ENCODE data around the gene STOML2. TPM values are rescaled to one million over a fixed set of nuclear protein-coding genes. Genes with fewer than 3 reads are reported as not detected.

Gene STOML2
- total and polyA plus RNA-seq, 9 of the 15 experiments (the other 6 are each of a cell fraction or from before 2014, with no cell fraction given) = 110 to 220 (median 174) TPM

DNA sequence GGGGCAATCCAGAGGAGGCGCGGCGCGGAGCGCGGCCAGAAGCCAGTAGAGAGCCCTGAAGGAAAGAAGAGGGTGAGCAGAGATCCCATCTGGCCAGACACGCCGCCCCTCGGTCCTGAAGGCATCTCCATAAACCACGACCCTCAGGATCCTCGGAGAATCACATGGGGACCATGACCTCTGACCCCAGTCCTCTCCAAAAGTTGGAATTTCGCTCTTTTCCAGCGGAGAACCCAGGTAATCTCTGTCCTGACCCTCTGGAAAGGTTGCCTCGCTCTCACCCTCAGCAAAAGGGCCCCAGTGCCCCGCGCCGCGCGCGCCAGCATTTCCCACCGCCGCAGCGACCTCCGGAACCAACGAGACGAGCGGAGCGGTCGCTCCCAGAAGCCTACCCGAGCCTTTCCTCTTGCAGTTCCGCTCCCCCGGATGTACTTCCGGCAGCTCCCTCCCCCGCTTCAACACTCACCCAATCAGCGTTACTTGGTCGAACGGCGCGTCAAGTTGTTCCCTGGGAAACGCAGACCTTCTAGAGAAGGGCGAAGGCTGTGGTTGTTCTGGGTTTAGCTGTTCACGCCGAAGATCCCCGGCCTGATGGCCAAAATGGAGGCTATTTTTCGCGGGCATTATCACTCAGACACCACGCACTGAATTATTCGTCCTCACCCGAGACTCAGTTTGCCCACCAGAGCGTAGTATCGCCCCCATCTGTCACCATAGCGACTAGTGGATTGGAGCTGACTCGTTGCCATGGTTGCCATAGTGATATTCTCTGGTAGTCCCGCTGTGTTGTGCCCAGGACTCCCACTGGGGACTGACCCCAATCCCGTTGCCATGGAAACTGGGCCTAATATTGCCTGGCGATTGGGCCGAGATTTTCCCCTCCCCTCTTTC lies at the start of gene STOML2 (continued):
- TF ChIP-seq, protein P1, sequence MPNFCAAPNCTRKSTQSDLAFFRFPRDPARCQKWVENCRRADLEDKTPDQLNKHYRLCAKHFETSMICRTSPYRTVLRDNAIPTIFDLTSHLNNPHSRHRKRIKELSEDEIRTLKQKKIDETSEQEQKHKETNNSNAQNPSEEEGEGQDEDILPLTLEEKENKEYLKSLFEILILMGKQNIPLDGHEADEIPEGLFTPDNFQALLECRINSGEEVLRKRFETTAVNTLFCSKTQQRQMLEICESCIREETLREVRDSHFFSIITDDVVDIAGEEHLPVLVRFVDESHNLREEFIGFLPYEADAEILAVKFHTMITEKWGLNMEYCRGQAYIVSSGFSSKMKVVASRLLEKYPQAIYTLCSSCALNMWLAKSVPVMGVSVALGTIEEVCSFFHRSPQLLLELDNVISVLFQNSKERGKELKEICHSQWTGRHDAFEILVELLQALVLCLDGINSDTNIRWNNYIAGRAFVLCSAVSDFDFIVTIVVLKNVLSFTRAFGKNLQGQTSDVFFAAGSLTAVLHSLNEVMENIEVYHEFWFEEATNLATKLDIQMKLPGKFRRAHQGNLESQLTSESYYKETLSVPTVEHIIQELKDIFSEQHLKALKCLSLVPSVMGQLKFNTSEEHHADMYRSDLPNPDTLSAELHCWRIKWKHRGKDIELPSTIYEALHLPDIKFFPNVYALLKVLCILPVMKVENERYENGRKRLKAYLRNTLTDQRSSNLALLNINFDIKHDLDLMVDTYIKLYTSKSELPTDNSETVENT (CRISPR knock-in tag; IDR thresholded peaks at IDR 0.05) = peak; percentile 52; the same call in 1 of the 2 replicates
- TF ChIP-seq NFYB (IDR thresholded peaks at IDR 0.05; ENCODE audit: extremely low read depth, insufficient read length) = peak; percentile 95
- TF ChIP-seq SP1 (CRISPR knock-in tag; IDR thresholded peaks at IDR 0.05) = peak; percentile 63
- no peak for TF ChIP-seq ZNF175 (CRISPR knock-in tag; IDR thresholded peaks at IDR 0.05; ENCODE audit: low read depth)
- TF ChIP-seq TCFL5 (CRISPR knock-in tag; conservative IDR thresholded peaks at IDR 0.05) = no peak
- peak; percentile 99 for TF ChIP-seq RFX1 (IDR thresholded peaks at IDR 0.05)
- peak; percentile 94 for TF ChIP-seq NR2C2 (CRISPR knock-in tag; IDR thresholded peaks at IDR 0.05)
- TF ChIP-seq NR2C2 (tag; IDR thresholded peaks at IDR 0.05) = peak; percentile 99
- TF ChIP-seq ZBED1 (IDR thresholded peaks at IDR 0.05) = 0 out of 2 replicates have a peak, but pooled peaks have one; percentile 22
- TF ChIP-seq PML (IDR thresholded peaks at IDR 0.05; ENCODE audit: low read length) = peak; percentile 26; the same call in 1 of the 2 replicates
- TF ChIP-seq, protein P2, sequence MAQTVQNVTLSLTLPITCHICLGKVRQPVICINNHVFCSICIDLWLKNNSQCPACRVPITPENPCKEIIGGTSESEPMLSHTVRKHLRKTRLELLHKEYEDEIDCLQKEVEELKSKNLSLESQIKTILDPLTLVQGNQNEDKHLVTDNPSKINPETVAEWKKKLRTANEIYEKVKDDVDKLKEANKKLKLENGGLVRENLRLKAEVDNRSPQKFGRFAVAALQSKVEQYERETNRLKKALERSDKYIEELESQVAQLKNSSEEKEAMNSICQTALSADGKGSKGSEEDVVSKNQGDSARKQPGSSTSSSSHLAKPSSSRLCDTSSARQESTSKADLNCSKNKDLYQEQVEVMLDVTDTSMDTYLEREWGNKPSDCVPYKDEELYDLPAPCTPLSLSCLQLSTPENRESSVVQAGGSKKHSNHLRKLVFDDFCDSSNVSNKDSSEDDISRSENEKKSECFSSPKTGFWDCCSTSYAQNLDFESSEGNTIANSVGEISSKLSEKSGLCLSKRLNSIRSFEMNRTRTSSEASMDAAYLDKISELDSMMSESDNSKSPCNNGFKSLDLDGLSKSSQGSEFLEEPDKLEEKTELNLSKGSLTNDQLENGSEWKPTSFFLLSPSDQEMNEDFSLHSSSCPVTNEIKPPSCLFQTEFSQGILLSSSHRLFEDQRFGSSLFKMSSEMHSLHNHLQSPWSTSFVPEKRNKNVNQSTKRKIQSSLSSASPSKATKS (CRISPR knock-in tag; IDR thresholded peaks at IDR 0.05) = no peak
- TF ChIP-seq PCBP1 (IDR thresholded peaks at IDR 0.05; ENCODE audit: low read depth, low read length, poor library complexity, severe bottlenecking) = no peak
- TF ChIP-seq ZNF445 (CRISPR knock-in tag; IDR thresholded peaks at IDR 0.05; ENCODE audit: low read depth) = no peak
- TF ChIP-seq EGR1 (conservative IDR thresholded peaks at IDR 0.05) = peak; percentile 77
- no peak for TF ChIP-seq SMAD1 (IDR thresholded peaks at IDR 0.05; ENCODE audit: low read depth, low read length, partially characterized antibody)
- TF ChIP-seq MYNN (IDR thresholded peaks at IDR 0.05) = peak; percentile 71
- TF ChIP-seq MYNN (CRISPR knock-in tag; IDR thresholded peaks at IDR 0.05) = no peak
- TF ChIP-seq, protein P3, sequence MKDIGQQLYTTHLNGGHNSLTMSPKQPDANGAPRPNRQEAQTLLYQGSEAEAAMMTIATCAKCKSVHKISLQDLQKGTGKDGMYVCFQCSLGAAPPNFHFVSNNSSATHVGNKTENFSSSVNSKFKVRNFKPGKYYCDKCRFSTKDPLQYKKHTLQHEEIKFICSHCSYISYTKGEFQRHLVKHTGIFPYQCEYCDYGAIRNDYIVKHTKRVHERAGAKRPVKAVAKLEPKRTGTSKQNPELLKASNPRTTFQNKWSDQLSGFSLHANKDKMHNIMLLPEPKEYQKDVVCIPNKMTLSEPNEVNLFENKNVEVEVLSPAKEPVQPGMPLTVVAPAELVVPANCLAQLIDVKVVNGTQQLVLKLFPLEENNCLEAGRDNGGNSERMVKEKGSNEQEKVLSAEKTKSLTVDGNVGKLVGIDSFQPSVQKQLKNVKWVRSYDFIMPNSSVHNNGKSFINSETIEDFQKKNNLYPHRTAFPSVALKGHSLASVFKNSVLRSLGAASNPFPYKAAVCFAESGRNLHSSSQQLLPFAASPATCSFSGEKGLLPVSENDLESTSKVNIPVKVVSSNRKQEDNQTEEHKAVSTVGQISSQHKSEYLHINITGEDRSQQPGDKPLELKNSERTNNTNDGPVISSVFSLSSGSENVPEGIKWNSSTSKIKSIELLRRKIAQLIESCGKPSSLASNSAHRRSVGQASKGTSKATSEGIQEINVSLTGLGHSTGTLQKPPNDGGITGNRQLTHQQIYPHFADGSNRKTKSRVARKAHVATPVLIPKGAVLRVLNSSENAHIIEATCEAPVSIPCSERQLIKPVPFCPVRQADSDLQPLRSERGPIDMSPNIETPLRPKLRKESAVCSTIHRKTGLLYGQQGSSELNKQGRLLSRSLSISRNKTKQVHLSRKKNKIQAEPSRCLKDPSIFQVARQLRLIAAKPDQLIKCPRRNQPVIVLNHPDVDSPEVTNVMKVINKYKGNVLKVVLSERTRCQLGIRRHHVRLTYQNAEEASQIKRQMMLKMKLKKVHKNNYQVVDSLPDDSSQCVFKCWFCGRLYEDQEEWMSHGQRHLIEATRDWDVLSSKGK (CRISPR knock-in tag; IDR thresholded peaks at IDR 0.05) = no peak
- no peak for TF ChIP-seq ZNF212 (CRISPR knock-in tag; IDR thresholded peaks at IDR 0.05)
- TF ChIP-seq ZC3H11A (IDR thresholded peaks at IDR 0.05; ENCODE audit: low read depth, low read length) = peak; percentile 80; the same call in 1 of the 2 replicates
- peak; percentile 60; the same call in 1 of the 2 replicates for TF ChIP-seq ZBTB7A (IDR thresholded peaks at IDR 0.05; ENCODE audit: borderline replicate concordance, control insufficient read depth, low read depth, low read length)
